K562 (cell line): ENCODE data around the gene RPH3AL. TPM values are rescaled to one million over a fixed set of nuclear protein-coding genes. Genes with fewer than 3 reads are reported as not detected.
A peak's percentile ranks its signal among the peaks of the same experiment; 100 is the strongest.

Source experiments
- ATAC-seq: fragments of 200-7000 bp; cut with Tn5 transposase; 3 replicates; pipeline ENCODE4 v1.9.1; 2020; ENCODE audit warnings: moderate library complexity
- BruUV-seq: library from RNA; stranded (reverse); fragments of 400-500 nt; replicated peaks from 2 replicates; lab custom pipeline; 2021; lab: Mats Ljungman, UMichigan
- CTCF ChIA-PET: fragments of 300-600 bp; formaldehyde crosslinking; extraction: SDS; loops from one replicate; lab custom pipeline; 2021; ENCODE audit warnings: low intra/inter-chr PET ratio; lab: Yijun Ruan, JAX
- POLR2A ChIA-PET: fragments of 300-600, 350-650 bp; sonication (Branson Sonifier 250); formaldehyde crosslinking; extraction: SDS; loops from one replicate; lab custom pipeline; 2021; ENCODE audit warnings: antibody characterized with exemption, inconsistent platforms; lab: Yijun Ruan, JAX
- DNase-seq, 4 experiments: peaks; one replicate each; pipeline versions ENCODE4 v3.0.0 to v3.0.0-alpha.2; 2011 to 2018; ENCODE audit warnings: low spot score in 3 of 4, mixed read lengths in 3 of 4; ENCODE audit errors: extremely low read depth in 1 of 4
- FAIRE-seq: peaks from 2 replicates; lab custom pipeline; 2011; peaks lifted over from hg19 to GRCh38; lab: Jason Lieb, UNC
- H2AFZ ChIP-seq: 2 replicates; pipeline ENCODE4 v1.6.0; 2011; ENCODE audit warnings: low read depth, low read length, control low read depth, inconsistent platforms
- H3K27ac ChIP-seq: fragments of 200-600 bp; 3 replicates; pipeline ENCODE4 v1.8.0; 2011; ENCODE audit warnings: low read depth, mild to moderate bottlenecking, control low read depth, inconsistent platforms, low read length, moderate library complexity, mixed read lengths; ENCODE audit errors: extremely low read depth
- H3K27me3 ChIP-seq, 2 experiments: fragments of 300-600 bp in 1 of 2; 2 replicates in 1 of 2; 3 replicates in 1 of 2; pipeline versions ENCODE4 v1.6.0 to v1.8.0; 2011; ENCODE audit warnings: inconsistent platforms in 2 of 2, low read length in 2 of 2, mild to moderate bottlenecking in 1 of 2, mixed read lengths in 1 of 2, moderate library complexity in 1 of 2; ENCODE audit not compliant: control insufficient read depth in 2 of 2, insufficient read depth in 2 of 2
- H3K36me3 ChIP-seq: fragments of 300-600 bp; 3 replicates; pipeline ENCODE4 v1.8.0; 2011; ENCODE audit warnings: mild to moderate bottlenecking, low read length, inconsistent platforms; ENCODE audit not compliant: control insufficient read depth, insufficient read depth
- H3K4me1 ChIP-seq, 2 experiments: fragments of 200-600 bp in 1 of 2; replicated peaks in 1 of 2; 2 replicates in 1 of 2; 3 replicates in 1 of 2; pipeline versions ENCODE4 v1.5.1 to v1.8.0; 2011; ENCODE audit warnings: inconsistent platforms in 2 of 2, low read length in 2 of 2, mild to moderate bottlenecking in 1 of 2, mixed read lengths in 1 of 2, moderate library complexity in 1 of 2; ENCODE audit not compliant: control insufficient read depth in 2 of 2, insufficient read depth in 2 of 2
- H3K4me2 ChIP-seq: 2 replicates; pipeline ENCODE4 v1.6.1; 2011; ENCODE audit warnings: low read length, control low read depth, inconsistent platforms, mixed read lengths; ENCODE audit not compliant: insufficient read depth
- H3K4me3 ChIP-seq: fragments of 200-600 bp; sonication (generic), shearing (Covaris generic); 2 replicates; pipeline ENCODE4 v1.5.1; 2016; ENCODE audit warnings: control low read depth, inconsistent platforms
- H3K79me2 ChIP-seq: fragments of 200-600 bp; 3 replicates; pipeline ENCODE4 v1.8.0; 2011; ENCODE audit warnings: low read length, inconsistent platforms; ENCODE audit not compliant: control insufficient read depth, insufficient read depth
- H3K9ac ChIP-seq, 2 experiments: 2 replicates each; pipeline versions ENCODE4 v1.6.0 to v1.6.1; 2011; ENCODE audit warnings: low read depth in 2 of 2, low read length in 2 of 2, control low read depth in 1 of 2, inconsistent platforms in 1 of 2, mild to moderate bottlenecking in 1 of 2, mixed read lengths in 1 of 2; ENCODE audit not compliant: insufficient read depth in 1 of 2
- H3K9me1 ChIP-seq: one replicate; pipeline ENCODE4 v1.6.0; 2011; ENCODE audit warnings: inconsistent platforms, mild to moderate bottlenecking, low read length, moderate library complexity; ENCODE audit not compliant: control insufficient read depth, insufficient read depth
- H3K9me3 ChIP-seq: replicated peaks from 2 replicates; pipeline ENCODE4 v1.5.1; 2011; ENCODE audit warnings: low read depth, low read length, inconsistent platforms; ENCODE audit not compliant: control insufficient read depth, insufficient read depth
- H4K20me1 ChIP-seq: replicated peaks from 2 replicates; pipeline ENCODE4 v1.6.1; 2011; ENCODE audit warnings: low read length, inconsistent platforms, mixed read lengths; ENCODE audit not compliant: control insufficient read depth, insufficient read depth
- ARID1B ChIP-seq: fragments of 450-650 bp; IDR thresholded peaks from 2 replicates; pipeline ENCODE4 v1.6.1; 2016; ENCODE audit warnings: antibody characterized with exemption, mild to moderate bottlenecking, inconsistent platforms
- CCNT2 ChIP-seq: IDR thresholded peaks from 2 replicates; pipeline ENCODE4 v1.6.1; 2011; ENCODE audit warnings: borderline replicate concordance, low read depth, mild to moderate bottlenecking, moderate library complexity, mixed read lengths, low read length; ENCODE audit not compliant: insufficient read length; ENCODE audit errors: extremely low read depth
- RBM25 ChIP-seq: fragments of 200-400 bp; formaldehyde crosslinking; IDR thresholded peaks from 2 replicates; pipeline ENCODE4 v1.6.1; 2018; ENCODE audit warnings: low read length, low read depth, moderate library complexity; ENCODE audit not compliant: severe bottlenecking
- ZC3H8 ChIP-seq: fragments of 450-650 bp; IDR thresholded peaks from 2 replicates; pipeline ENCODE4 v1.6.1; 2017
- ZNF12 ChIP-seq: sonication (generic); formaldehyde crosslinking; IDR thresholded peaks from 2 replicates; pipeline ENCODE4 v1.4.0; 2020; ENCODE audit warnings: mild to moderate bottlenecking, missing genetic modification reagents
- ZNF239 ChIP-seq: fragments of 250-450 bp; sonication (Bioruptor Pico); IDR thresholded peaks from 2 replicates; pipeline ENCODE4 v1.4.0; 2020; ENCODE audit warnings: mild to moderate bottlenecking
- ZNF384 ChIP-seq: IDR thresholded peaks from 2 replicates; pipeline ENCODE4 v1.6.1; 2012; ENCODE audit warnings: low read depth, low read length, improper control_type of control experiment
- WGBS: fragments of 100-300 bp; shearing (Covaris generic); methylation state at CpG from one replicate; pipeline ENCODE4 v1.1.6; 2016; ENCODE audit warnings: low coverage, mixed read lengths; ENCODE audit not compliant: insufficient coverage; ENCODE audit errors: missing lambda C conversion rate; 5-methylcytosine and 5-hydroxymethylcytosine counted together
- in situ Hi-C: fragments of 300-500 bp; cut with MboI; formaldehyde crosslinking; loops from 4 replicates; pipeline ENCODE4 v1.15.0; 2018; ENCODE audit warnings: inconsistent platforms, mixed read lengths
- intact Hi-C: fragments of 100-400 bp; cut with micrococcal nuclease; formaldehyde crosslinking; loops from 2 replicates; pipeline ENCODE4 v1.14.2; 2022
- polyA plus RNA-seq, 8 experiments: library from polyadenylated mRNA; depleted of rRNA in 4 of 8; stranded (reverse) in 5 of 8; unstranded in 3 of 8; fragments of >200 nt; fragmentation: Nextera tagmentation in 2 of 8; fragmentation: Illumina TruSeq in 1 of 8; extraction: Ambion mirVana in 2 of 8; extraction: Trizol in 1 of 8; gene quantifications; 2 replicates each; pipeline versions ENCODE4 v1.2.1 to v1.2.3, GENCODE V29; 2011 to 2014; ENCODE audit warnings: inconsistent platforms in 1 of 8, missing spikeins in 1 of 8
- total RNA-seq, 7 experiments: library from RNA; depleted of rRNA in 6 of 7; stranded (reverse); fragments of >200 nt in 6 of 7; fragmentation: Illumina TruSeq in 2 of 7; extraction: Trizol in 2 of 7; gene quantifications; 2 replicates each; pipeline versions ENCODE4 v1.2.1 to v1.2.3, GENCODE V29; 2011 to 2021; ENCODE audit warnings: low replicate concordance in 1 of 7
- TF ChIP-seq, protein P1 (sequence below), 3 experiments: fragments of 200-800 bp in 1 of 3; sonication (Bioruptor generic) in 1 of 3; sonication (generic) in 1 of 3; formaldehyde crosslinking in 1 of 3; IDR thresholded peaks; 2 replicates each; pipeline versions ENCODE4 v1.6.1 to v1.8.0; 2016 to 2022; ENCODE audit warnings: mild to moderate bottlenecking in 2 of 3, missing compliant biosample characterization in 2 of 3, missing genetic modification characterization in 2 of 3, missing genetic modification reagents in 1 of 3

The RPH3AL gene
- total and polyA plus RNA-seq, 9 of the 15 experiments (the other 6 are each of a cell fraction or from before 2014, with no cell fraction given), result 0.18 to 1.7 (median 0.39) TPM

DNA sequence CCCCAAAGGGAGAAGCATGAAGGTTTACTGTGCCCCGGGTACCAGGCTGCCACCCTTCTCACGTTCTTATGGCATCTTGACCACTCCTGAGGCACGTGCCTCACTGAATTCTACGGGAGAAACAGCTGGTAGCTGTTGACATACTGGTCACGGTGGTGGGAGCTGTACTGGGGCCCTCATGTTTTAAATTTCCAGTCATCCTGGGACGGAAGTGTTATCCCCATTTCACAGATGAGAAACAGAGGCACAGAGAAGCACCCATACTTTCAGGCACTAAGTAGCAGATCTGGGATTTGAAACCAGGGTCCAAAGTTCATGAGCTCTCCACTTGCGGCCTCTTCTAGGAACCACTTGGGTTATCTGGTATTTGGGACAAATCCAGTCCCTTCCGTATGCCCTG lies 144.8 kb downstream of the RPH3AL start:
- no peak for ATAC-seq
- Histone ChIP-seq H3K79me2 (no peaks in the 10 kb centered on the region), H3K9ac (no peak overlapping the region), H3K4me2 (no peak overlapping the region), H3K9me3 (no peaks in the 10 kb centered on the region; the same call in 1 of the 2 replicates), H4K20me1 (no peaks in the 10 kb centered on the region), H3K4me3 (no peak overlapping the region), H3K9me1 (no peaks in the 10 kb centered on the region), H3K36me3 (no peaks in the 10 kb centered on the region), H3K4me1 (0 out of 5 replicates have a peak, but pooled peaks cover 0 to 3% of the 10 kb centered on the region in 2 experiments), H3K27ac (no peak overlapping the region), H2AFZ (no peak overlapping the region), H3K27me3 (peaks cover 6 to 34% of the 10 kb centered on the region in 2 experiments; a peak in 3 of 5 replicates)
- POLR2A ChIA-PET, result no interaction called here
- TF ChIP-seq, protein P1, sequence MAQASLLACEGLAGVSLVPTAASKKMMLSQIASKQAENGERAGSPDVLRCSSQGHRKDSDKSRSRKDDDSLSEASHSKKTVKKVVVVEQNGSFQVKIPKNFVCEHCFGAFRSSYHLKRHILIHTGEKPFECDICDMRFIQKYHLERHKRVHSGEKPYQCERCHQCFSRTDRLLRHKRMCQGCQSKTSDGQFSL (CRISPR knock-in tag; IDR thresholded peaks at IDR 0.05), result no peak
- TF ChIP-seq, protein P1 (tag; IDR thresholded peaks at IDR 0.05), result no peak
- TF ChIP-seq RBM25, result peak; percentile 43
- intact Hi-C loops (no loop called here), in situ Hi-C loops (no loop called here)
- no TSS peak for BruUV-seq
- WGBS, result 1% methylated on average over 7 of the region's 8 CpGs
- CTCF ChIA-PET, result no interaction called here
- FAIRE-seq, result no peak
- no peak for DNase-seq

DNA sequence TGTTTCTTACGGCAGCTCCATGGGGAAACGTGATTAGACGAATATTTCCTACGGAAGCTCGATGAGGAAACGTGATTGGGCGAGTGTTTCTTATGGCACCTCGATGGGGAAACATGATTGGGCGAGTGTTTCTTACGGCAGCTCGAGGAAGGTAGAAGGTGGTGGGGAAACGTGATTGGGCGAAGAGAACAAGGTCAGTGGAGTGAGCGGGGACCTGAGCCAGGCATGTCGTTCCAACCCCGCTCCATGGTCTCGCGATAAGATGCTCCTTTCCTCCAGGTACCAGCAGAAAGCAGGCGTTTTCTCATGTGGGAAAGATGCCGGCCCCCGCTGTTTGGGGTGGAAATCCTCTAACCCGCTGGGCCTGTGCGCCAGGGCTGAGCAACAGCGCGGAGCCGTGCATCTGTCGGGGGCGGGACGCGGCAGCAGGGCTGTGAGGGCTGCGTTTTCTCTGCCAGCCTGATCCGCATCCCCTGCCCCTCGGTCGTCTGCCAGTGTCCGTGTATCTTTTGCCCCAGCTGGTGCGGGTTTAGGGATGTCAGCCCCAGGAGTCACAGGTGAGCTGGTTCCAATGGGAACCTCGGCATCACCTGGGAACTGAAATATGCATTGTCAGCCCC lies 145.6 kb downstream of the RPH3AL start:
- Histone ChIP-seq H3K9me1 (no peaks in the 10 kb centered on the region), H3K79me2 (no peaks in the 10 kb centered on the region), H4K20me1 (no peaks in the 10 kb centered on the region), H3K9ac (no peak overlapping the region), H3K27me3 (peaks cover 6 to 41% of the 10 kb centered on the region in 2 experiments; a peak in 3 of 5 replicates), H3K27ac (no peak overlapping the region), H2AFZ (no peak overlapping the region), H3K4me3 (no peak overlapping the region), H3K36me3 (no peaks in the 10 kb centered on the region), H3K4me2 (no peak overlapping the region), H3K4me1 (0 out of 5 replicates have a peak, but pooled peaks cover 0 to 3% of the 10 kb centered on the region in 2 experiments), H3K9me3 (no peaks in the 10 kb centered on the region; the same call in 1 of the 2 replicates)
- CTCF ChIA-PET, result no interaction called here
- no peak for ATAC-seq
- DNase-seq, result no peak
- WGBS, result 31% methylated on average over 10 of the region's 37 CpGs
- in situ Hi-C loops (no loop called here), intact Hi-C loops (no loop called here)
- no peak for FAIRE-seq
- POLR2A ChIA-PET, result no interaction called here
- BruUV-seq, result no TSS peak
- TF ChIP-seq CCNT2 (no peak), ZNF239 (CRISPR knock-in tag) (no peak), ZC3H8 (no peak), ZNF12 (no peak), ARID1B (no peak), ZNF384 (no peak)
